ENCODE results near the gene FHIT.
"Not testable (repeated sequence)": the region's sequence is repeated elsewhere in the genome, so short reads cannot be mapped to it uniquely, and the experiment has no call there.

Gene FHIT

DNA sequence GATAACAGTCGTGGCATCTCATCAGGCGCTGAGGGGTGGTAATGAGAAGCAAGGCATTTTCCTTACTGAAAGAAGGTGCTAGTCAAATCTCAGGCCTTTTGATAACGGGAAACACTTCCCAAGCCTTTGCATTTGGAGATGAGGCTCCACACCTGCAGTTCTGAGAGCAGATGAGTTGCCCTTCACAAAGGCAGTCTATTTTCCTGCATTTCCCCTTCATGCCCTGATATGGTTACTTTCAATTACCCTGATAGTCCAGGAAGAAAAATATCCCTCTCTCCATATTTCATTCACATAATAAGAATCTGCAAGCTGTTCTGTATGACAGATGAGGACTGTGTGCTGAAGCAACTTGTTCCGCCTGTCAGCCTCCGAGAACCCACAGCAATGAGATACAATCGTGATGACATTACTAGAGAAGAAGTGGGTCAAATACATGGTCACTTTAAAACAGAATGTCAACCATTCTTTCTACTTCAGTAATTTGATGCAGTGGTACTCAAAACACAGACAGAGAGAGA lies 25.0 kb downstream of the FHIT start:
- DNase-seq, result no peak

DNA sequence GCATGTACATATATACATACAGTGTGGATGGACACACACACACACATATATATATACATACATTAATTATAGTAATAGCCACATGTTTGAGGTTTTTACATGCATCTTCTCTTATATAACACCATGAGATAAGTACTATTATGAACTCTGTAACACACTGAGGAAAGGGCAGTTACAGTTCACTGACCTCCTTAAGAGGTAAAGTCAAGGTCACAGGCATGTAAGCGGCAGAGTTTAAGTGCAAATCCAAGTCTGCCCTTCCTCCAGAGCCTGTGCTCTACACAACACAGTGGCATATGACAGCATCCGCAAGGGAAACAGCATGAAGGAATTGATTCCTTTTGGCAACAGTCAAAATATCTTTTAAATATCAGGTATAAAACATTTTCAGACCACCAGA lies 26.4 kb downstream of the FHIT start:
- no peak for DNase-seq

- no peak for DNase-seq
Measured at GRCh38 chr3:61223451-61223850, 27.8 kb downstream of the FHIT start.

GRCh38 chr3:61222467-61222866 lies 28.8 kb downstream of the FHIT start:
- DNase-seq, result no peak

DNA sequence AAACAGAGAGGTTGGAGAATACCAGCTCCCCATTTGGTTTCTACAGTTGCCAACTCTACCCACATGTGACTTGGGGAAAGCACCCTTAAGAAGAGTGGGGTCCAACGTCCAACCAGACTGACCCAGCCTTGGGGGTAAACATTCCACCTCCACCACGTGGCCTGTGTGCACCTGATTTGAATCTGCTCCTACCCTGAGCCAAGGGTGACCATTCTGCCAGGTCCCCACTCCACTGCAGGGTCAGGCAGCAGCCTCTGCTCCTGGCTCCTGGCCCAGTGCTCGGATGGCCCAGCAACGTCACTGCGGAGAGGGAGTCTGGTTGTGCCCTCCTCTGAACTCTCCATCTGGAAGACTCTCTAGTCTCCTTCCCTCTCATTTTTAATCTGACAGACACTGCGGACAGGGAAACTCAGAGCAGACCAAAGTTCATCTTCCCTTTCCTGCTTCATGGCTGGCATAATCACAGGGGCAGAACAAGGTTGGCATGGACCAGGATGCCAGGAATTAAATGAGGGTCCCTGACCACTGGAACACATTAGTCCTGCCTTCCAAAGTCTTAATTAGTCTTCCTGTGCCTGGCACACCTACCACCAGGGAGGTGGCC lies 29.4 kb downstream of the FHIT start:
- DNase-seq, result no peak

DNA sequence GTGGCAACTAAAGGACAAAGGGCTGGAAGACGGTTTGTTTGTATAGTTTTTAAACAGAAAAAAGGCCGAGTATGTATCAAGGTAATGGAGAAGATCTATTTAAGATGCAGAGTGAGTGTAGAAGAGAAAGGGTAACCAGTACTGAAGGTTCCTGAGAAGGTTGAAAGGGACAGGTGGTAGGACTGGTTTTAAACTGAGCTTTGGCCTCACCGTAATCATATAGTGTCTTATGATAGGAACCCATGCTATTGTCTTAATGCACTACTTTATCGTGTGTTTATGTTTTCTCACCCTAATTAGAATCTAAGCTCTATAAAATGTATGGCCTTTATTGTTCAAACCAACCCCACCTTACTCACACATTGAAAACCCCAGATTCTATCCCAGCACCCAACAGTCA lies 32.7 kb downstream of the FHIT start:
- DNase-seq, result no peak

GRCh38 chr3:61216171-61216570 lies 35.1 kb downstream of the FHIT start:
- DNase-seq, result not testable (repeated sequence)

GRCh38 chr3:61202086-61202485 lies 49.2 kb downstream of the FHIT start:
- no peak for DNase-seq

- no peak for DNase-seq
Measured at GRCh38 chr3:61201071-61201470, 50.2 kb downstream of the FHIT start.

DNA sequence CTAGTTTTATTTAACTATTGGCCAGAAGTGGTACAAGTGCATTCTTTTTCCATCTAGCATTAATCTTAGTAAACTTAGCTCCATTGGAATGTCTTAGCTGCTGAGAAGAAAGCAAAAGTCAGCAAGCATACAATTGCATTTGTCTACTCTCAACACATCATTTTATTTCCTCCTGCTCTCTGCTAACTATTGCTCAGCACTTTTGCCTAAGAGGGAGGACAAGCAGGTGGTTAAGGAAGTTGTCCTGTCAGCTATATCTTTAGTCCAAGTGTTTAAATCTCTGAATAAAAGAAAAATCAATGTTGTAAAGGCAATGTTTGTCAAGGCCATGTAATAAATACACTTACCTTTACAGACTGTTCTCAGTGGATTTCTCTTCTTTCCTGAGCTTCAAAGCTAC lies 51.0 kb downstream of the FHIT start:
- DNase-seq, result no peak

DNA sequence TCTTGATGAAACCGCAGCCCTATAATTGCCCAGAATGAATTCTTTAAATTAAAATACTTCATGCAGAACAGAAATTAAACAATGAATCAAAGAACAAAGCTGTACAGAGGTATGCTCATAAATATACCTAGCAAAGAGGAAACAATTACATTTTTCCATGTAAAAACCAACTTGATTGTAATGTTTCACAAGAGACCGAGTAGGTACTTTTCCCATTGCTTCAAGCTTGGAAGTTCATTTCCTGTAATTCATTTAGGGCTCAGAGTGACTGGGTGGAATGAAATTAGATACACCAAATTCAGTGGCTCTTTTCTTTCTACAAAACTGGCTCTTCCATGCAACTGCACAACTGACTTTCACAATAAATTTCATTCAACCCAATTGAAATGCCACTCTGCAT lies 51.4 kb downstream of the FHIT start:
- no peak for DNase-seq

GRCh38 chr3:61194892-61195538 lies 56.2 kb downstream of the FHIT start:
- no peak for DNase-seq

DNA sequence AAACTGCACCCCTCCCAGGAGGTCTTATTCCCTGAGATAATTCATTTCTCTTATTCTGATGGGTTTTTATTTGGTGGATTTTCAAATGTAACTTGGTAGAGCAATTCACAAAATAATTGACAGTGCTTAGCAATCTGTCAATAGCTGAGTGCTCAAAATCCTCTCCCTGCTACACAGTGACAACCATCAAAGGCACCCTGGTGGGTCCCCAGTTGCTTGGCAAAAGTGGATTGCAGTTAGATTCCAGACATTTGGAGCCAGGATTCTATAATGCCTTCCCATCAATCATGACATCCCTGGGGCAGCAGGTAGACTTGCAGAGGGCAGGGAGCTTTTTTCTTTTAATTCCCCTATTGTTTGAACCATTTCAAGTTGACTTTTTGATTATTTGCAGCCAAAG lies 59.0 kb downstream of the FHIT start:
- DNase-seq, result no peak

- DNase-seq, result not testable (repeated sequence)
Measured at GRCh38 chr3:61190205-61190604, 61.0 kb downstream of the FHIT start.

GRCh38 chr3:61186030-61186429 lies 65.2 kb downstream of the FHIT start:
- no peak for DNase-seq

- DNase-seq, result no peak
Measured at GRCh38 chr3:61184956-61185355, 66.3 kb downstream of the FHIT start.

DNA sequence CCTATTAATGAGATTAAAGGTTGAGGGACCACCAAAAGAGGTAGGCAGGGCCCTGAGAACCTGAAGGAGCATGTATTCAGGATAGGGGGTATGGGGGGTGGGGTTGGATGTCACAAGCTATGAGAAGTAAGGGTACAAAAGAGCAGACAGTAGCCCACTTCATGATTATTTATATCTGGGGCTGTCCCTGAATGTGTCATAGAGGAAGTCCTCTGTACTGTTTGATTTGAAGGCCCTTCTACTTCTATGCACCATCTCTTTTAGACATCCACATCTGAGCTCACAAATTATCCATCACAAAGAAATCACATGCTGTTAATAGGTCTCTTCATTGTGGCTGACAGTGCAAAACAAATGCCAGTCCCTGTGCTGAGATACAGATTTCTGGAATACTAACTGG lies 68.6 kb downstream of the FHIT start:
- DNase-seq, result no peak

GRCh38 chr3:61181874-61182273 lies 69.4 kb downstream of the FHIT start:
- DNase-seq, result peak; percentile 39

DNA sequence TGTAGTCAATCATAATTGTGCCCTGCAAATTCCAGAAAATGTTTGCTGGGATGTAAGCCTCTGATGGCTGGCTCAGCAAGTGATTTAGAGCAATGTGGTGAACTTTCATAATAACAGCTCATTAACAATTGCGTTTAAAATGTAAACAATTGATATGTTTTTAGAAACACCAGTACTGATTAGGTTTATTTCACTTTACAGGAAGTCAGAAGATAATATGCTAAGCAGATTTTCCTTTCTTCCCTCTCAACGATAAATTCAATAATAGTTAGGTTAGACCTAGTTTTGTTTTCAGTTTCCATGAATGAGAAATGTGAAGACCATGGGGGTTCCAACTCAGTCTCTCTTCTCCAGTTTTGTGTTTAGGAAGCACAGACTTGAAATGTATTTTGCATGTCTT lies 71.0 kb downstream of the FHIT start:
- no peak for DNase-seq

- DNase-seq, result no peak
Measured at GRCh38 chr3:61178167-61178566, 73.1 kb downstream of the FHIT start.

DNA sequence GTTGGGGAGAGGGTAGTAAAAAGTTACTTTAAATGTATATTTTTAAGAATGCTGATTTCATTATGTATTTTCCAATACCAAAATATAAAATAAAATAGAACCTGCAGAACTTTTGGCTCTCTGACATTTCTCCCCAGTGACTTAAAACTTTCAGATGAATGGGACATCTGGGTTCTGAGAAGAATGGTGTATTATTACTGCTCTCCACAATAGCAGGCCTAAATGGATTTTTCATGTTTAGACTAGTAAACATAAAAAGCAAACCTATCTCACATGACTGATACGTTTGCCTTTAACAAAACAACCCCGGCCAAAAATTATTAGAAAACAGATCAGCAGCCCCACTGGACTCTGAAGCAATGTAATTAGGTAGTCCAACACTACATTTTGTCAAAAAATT lies 73.8 kb downstream of the FHIT start:
- DNase-seq, result no peak

DNA sequence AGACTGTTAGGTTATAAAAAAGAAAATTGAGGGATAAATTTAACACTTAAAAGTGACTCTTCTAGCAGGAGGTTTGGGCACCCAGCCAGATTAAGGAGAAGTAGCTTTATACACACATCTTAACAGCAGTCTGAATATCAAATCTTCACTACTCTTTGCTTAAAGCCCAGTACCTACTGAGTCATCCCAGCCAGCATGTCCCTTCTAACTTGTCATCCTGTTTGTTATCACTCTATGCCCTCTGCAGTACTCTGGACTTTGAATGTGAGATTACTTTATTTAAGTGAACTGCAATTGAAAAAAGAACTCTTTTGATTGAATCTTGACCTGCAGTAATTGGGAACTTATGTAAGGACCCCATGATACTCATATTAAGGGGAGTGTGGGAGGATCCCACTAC lies 77.6 kb downstream of the FHIT start:
- DNase-seq, result no peak

DNA sequence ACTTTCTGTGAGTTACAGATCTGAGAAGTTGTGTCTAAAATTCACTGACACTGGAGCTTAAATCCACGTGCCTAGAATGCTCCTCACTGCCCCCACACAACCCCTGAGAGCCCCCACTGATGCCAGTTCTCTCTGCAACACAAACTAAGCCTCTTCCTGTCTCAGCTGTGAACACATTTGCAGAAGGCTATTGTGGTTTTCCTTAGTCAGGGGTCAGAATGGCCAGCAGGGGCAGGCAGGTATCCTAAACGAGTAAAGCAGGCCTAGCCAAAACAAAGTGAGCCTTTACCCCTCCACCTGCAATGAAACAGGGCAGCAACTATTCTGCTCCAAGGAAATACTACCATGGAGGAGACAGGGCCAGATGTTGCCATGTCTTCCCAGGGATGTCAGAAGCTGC lies 78.6 kb downstream of the FHIT start:
- no peak for DNase-seq

DNA sequence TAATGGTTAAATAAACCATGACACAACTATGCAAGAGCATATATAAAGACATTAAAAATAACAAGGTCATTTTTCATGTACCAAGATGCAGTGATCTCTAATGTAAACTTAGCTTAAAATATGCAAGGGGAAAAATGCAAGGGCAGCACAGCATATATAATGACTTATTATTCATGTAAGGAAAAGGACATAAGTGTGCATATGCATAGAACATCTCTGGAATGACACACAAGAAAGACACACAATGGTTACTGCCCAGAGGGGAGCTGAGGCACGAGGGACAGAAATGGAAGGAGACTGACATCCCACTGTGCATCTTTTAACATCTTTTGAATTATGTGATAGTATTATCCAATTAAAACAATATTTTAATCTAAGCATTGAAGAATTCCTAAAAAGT lies 79.0 kb downstream of the FHIT start:
- no peak for DNase-seq

DNA sequence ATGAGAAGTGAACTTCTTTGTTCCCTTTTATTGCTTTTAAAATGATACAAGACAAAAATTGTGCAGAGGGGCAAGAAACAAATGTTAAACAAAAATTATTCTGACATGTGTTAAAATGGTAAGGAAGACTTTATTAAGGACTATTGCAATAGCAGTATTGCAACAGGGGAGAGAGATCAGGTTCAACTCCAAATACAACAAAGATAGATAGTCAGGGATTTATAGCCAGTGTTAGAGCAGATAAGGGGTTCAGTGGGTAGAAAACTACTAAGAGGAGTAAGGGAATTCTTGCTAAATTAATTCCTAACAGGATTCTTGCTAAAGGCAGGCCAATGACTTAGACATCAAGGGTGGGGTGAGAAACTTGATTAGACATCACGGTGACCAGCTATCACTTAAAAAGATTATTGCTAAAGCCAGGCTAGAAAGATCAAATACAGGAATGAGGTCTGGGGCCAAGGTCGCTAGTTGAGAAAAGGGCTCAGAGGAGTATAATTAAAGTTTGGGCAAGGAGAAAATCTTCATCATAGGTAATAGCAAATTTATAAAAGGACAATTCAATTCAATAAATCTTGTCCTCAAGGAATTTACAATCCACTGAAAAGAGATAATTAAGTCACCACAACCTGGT lies 81.5 kb downstream of the FHIT start:
- no peak for DNase-seq

All from activated CD4-positive, alpha-beta T cell treated with anti-CD3 and anti-CD28 coated beads, Interleukin-2, amount 50 U/mL, for 16 hours (primary cell).